Measurements from ENCODE around the gene COG4. TPM values are rescaled to one million over a fixed set of nuclear protein-coding genes. Genes with fewer than 3 reads are reported as not detected.

COG4 gene
- total RNA-seq, 1 donor from 2014 or later = 45.3 TPM

- DNase-seq (ENCODE audit: low read depth) (peak; percentile 39), FAIRE-seq (no peak)
- H3K27me3 ChIP-seq (ENCODE audit: control insufficient read depth, insufficient read depth, low read length) = no peaks in the 10 kb centered on the region
- peaks cover 6% of the 10 kb centered on the region for H3K36me3 ChIP-seq (ENCODE audit: control insufficient read depth, insufficient read depth, low read length)
- TF ChIP-seq, protein P1, sequence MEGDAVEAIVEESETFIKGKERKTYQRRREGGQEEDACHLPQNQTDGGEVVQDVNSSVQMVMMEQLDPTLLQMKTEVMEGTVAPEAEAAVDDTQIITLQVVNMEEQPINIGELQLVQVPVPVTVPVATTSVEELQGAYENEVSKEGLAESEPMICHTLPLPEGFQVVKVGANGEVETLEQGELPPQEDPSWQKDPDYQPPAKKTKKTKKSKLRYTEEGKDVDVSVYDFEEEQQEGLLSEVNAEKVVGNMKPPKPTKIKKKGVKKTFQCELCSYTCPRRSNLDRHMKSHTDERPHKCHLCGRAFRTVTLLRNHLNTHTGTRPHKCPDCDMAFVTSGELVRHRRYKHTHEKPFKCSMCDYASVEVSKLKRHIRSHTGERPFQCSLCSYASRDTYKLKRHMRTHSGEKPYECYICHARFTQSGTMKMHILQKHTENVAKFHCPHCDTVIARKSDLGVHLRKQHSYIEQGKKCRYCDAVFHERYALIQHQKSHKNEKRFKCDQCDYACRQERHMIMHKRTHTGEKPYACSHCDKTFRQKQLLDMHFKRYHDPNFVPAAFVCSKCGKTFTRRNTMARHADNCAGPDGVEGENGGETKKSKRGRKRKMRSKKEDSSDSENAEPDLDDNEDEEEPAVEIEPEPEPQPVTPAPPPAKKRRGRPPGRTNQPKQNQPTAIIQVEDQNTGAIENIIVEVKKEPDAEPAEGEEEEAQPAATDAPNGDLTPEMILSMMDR (IDR thresholded peaks at IDR 0.05; ENCODE audit: insufficient read depth, low read length, severe bottlenecking) = no peak
- H3K4me3 ChIP-seq (ENCODE audit: low read depth, low read length) = peak within 1 kb of the TSS; percentile 87
Observed at GRCh38 chr16:70523743-70524398, 517 bp upstream of the COG4 start, which contains the start of gene SF3B3. Gene SF3B3 (plus strand): TSS chr16:70523816. CDS start chr16:70526657, 2,841 bp downstream.

DNA sequence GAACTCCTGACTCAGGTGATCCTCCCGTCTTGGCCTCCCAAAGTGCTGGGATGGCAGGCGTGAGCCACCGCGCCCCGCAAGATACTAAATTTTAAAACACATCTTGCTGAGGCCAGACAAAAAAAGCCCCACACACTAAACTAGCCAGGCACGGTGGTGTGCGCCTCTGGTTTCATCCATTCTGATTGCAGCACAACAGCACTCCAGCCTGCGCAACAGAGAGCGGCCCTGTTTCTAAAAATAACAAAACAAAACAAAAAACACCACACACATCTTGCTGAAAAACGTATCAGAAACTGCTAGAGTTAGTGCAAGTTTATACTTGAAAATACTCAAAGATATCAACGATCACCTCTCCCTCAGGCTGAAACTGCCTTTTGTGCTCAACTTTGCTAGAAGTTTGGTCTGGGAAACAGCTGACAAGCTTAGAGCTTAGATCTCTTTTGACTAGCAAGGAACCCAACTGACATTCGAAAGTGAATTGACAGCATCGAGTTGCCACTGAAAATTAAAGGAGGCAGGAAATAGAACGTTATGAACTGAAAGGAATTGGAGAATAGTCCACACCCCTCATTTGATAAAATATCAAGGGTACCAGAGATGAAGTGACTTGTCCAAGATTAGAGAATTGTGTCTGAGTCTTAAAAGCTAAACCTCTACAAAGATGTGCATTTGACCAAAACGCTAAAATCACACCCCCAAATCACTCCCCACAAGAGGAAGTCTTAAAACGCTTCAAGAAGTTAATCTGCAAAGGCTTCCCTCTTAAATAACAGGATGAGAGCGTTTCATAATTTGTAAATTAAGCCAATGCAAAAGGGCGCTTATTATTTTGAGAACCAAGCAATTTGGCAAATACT, 908 bp downstream of the COG4 start:
- TF ChIP-seq, protein P1 (IDR thresholded peaks at IDR 0.05; ENCODE audit: insufficient read depth, low read length, severe bottlenecking) = no peak
- H3K27me3 ChIP-seq (ENCODE audit: control insufficient read depth, insufficient read depth, low read length) = no peaks in the 10 kb centered on the region
- peaks cover 9% of the 10 kb centered on the region for H3K36me3 ChIP-seq (ENCODE audit: control insufficient read depth, insufficient read depth, low read length)
- H3K4me3 ChIP-seq (ENCODE audit: low read depth, low read length) = peak overlapping the region; percentile 87
- no peak for DNase-seq (ENCODE audit: low read depth)
- no peak for FAIRE-seq

GRCh38 chr16:70520612-70521297, 2.6 kb downstream of the COG4 start:
- TF ChIP-seq, protein P1 (IDR thresholded peaks at IDR 0.05; ENCODE audit: insufficient read depth, low read length, severe bottlenecking) = no peak
- H3K36me3 ChIP-seq (ENCODE audit: control insufficient read depth, insufficient read depth, low read length) = peaks cover 9% of the 10 kb centered on the region
- DNase-seq (ENCODE audit: low read depth) = peak; percentile 59

GRCh38 chr16:70512456-70512855, 10.9 kb downstream of the COG4 start:
- TF ChIP-seq, protein P1 (IDR thresholded peaks at IDR 0.05; ENCODE audit: insufficient read depth, low read length, severe bottlenecking) = no peak
- H3K4me3 ChIP-seq (ENCODE audit: low read depth, low read length) = no peak overlapping the region
- no peaks in the 10 kb centered on the region for H3K27me3 ChIP-seq (ENCODE audit: control insufficient read depth, insufficient read depth, low read length)
- peaks cover 14% of the 10 kb centered on the region for H3K36me3 ChIP-seq (ENCODE audit: control insufficient read depth, insufficient read depth, low read length)
- FAIRE-seq (no peak), DNase-seq (ENCODE audit: low read depth) (peak; percentile 94)

More at GRCh38 chr16:70520612-70521297, 2.6 kb downstream of the COG4 start:
- Histone ChIP-seq H3K4me3 (ENCODE audit: low read depth, low read length) (no peak overlapping the region), H3K27me3 (ENCODE audit: control insufficient read depth, insufficient read depth, low read length) (no peaks in the 10 kb centered on the region)
- FAIRE-seq = no peak

- FAIRE-seq (no peak), DNase-seq (ENCODE audit: low read depth) (no peak)
- no peaks in the 10 kb centered on the region for H3K27me3 ChIP-seq (ENCODE audit: control insufficient read depth, insufficient read depth, low read length)
- TF ChIP-seq, protein P1 (IDR thresholded peaks at IDR 0.05; ENCODE audit: insufficient read depth, low read length, severe bottlenecking) = no peak
- no peak overlapping the region for H3K4me3 ChIP-seq (ENCODE audit: low read depth, low read length)
- H3K36me3 ChIP-seq (ENCODE audit: control insufficient read depth, insufficient read depth, low read length) = peaks cover 14% of the 10 kb centered on the region
Observed at GRCh38 chr16:70511833-70512232, 11.5 kb downstream of the COG4 start.
